Lung (tissue), 12 donors: ENCODE data around the gene GOLGA7B. TPM values are rescaled to one million over a fixed set of nuclear protein-coding genes. Genes with fewer than 3 reads are reported as not detected.

Experiments
- ATAC-seq: fragments of 200-7000 bp; cut with Tn5 transposase; one replicate; pipeline ENCODE4 v1.9.1; 2020; ENCODE audit warnings: moderate number of reproducible peaks; ENCODE audit not compliant: insufficient read depth, low FRiP score
- DNase-seq, 3 donors: peaks; one replicate each; pipeline ENCODE4 v3.0.0-alpha.2; 2013 to 2017
- H3K27ac ChIP-seq, 2 donors: one replicate each; pipeline ENCODE4 v1.5.1; 2013; ENCODE audit warnings: mild to moderate bottlenecking in 2 of 2, moderate library complexity in 2 of 2, control low read depth in 1 of 2, inconsistent platforms in 1 of 2, low read depth in 1 of 2, low read length in 1 of 2
- H3K27me3 ChIP-seq, 3 donors: one replicate each; pipeline ENCODE4 v1.5.1; 2013; ENCODE audit warnings: low read length in 2 of 3; ENCODE audit not compliant: control insufficient read depth in 3 of 3, insufficient read depth in 3 of 3
- H3K36me3 ChIP-seq, 4 donors: one replicate each; pipeline ENCODE4 v1.5.1; 2013; ENCODE audit warnings: low read length in 4 of 4, mild to moderate bottlenecking in 1 of 4, moderate library complexity in 1 of 4; ENCODE audit not compliant: control insufficient read depth in 4 of 4, insufficient read depth in 4 of 4
- H3K4me1 ChIP-seq, 5 donors: one replicate each; pipeline ENCODE4 v1.5.1; 2013; ENCODE audit warnings: low read length in 5 of 5, mild to moderate bottlenecking in 2 of 5, moderate library complexity in 1 of 5; ENCODE audit not compliant: control insufficient read depth in 5 of 5, insufficient read depth in 5 of 5
- H3K4me3 ChIP-seq: one replicate; pipeline ENCODE4 v1.5.1; 2013; ENCODE audit warnings: mild to moderate bottlenecking, control low read depth, moderate library complexity
- H3K9ac ChIP-seq, 2 donors: one replicate each; pipeline ENCODE4 v1.5.1; 2013; ENCODE audit warnings: low read length in 2 of 2, control low read depth in 1 of 2; ENCODE audit not compliant: insufficient read depth in 1 of 2
- H3K9me3 ChIP-seq, 4 donors: one replicate each; pipeline ENCODE4 v1.5.1; 2013; ENCODE audit warnings: low read length in 3 of 4, mild to moderate bottlenecking in 1 of 4, moderate library complexity in 1 of 4; ENCODE audit not compliant: control insufficient read depth in 4 of 4, insufficient read depth in 3 of 4
- CTCF ChIP-seq: IDR thresholded peaks from 2 replicates; pipeline ENCODE4 v1.5.1; 2012; ENCODE audit warnings: mild to moderate bottlenecking; ENCODE audit errors: control extremely low read depth, extremely low read depth
- WGBS, 2 donors: extraction: QIAGEN DNeasy Blood & Tissue Kit; methylation state at CpG; one replicate each; pipeline ENCODE4 v1.1.7; 2013; 5-methylcytosine and 5-hydroxymethylcytosine counted together
- polyA plus RNA-seq, 2 donors: library from polyadenylated mRNA; stranded (reverse); fragments of 200-250 nt; gene quantifications; one replicate each; pipeline ENCODE4 v1.2.1, GENCODE V29; 2013
- total RNA-seq, 2 donors: library from RNA; depleted of rRNA in 1 of 2; stranded (reverse); fragments of >200 nt in 1 of 2; gene quantifications; one replicate each; pipeline ENCODE4 v1.2.1, GENCODE V29; 2014 to 2021
- donor health status: control.
- donor health status: control.
- donor health status: Bipolar disorder and iron deficiency.
- donor health status: healthy.
- donor health status: DM: yes; HTN: yes; CAD: no.

GOLGA7B gene
- total and polyA plus RNA-seq, 4 donors = 0.23 to 1.2 (median 0.74) TPM

- Histone ChIP-seq H3K36me3 (no peaks in the 10 kb centered on the region), H3K27ac (no peak overlapping the region), H3K27me3 (peaks cover 0 to 7% (median 2%) of the 10 kb centered on the region in 3 donors), H3K4me1 (no peaks in the 10 kb centered on the region), H3K4me3 (no peak overlapping the region), H3K9me3 (no peaks in the 10 kb centered on the region), H3K9ac (no peak overlapping the region)
- ATAC-seq = no peak
- WGBS, 2 donors = 65 to 74% methylated on average over 3 of the region's 3 CpGs
- TF ChIP-seq CTCF = no peak
- no peak for DNase-seq
These were observed 37.7 kb upstream of the GOLGA7B start for GRCh38 chr10:97811958-97812357.

GRCh38 chr10:97812696-97813095 lies 36.9 kb upstream of the GOLGA7B start:
- H3K4me1 ChIP-seq = no peaks in the 10 kb centered on the region

GRCh38 chr10:97813311-97813710 lies 36.3 kb upstream of the GOLGA7B start:
- Histone ChIP-seq H3K4me1 (no peaks in the 10 kb centered on the region), H3K27ac (no peak overlapping the region), H3K27me3 (peaks cover 0 to 12% (median 5%) of the 10 kb centered on the region in 3 donors), H3K36me3 (no peaks in the 10 kb centered on the region), H3K9me3 (no peaks in the 10 kb centered on the region), H3K9ac (no peak overlapping the region), H3K4me3 (no peak overlapping the region)
- ATAC-seq = no peak
- no peak for TF ChIP-seq CTCF
- WGBS, 2 donors = 56 to 66% methylated on average over 3 of the region's 3 CpGs
- DNase-seq = no peak

More at GRCh38 chr10:97812696-97813095, 36.9 kb upstream of the GOLGA7B start:
- no peak for TF ChIP-seq CTCF
- 78 to 83% methylated on average over 8 of the region's 8 CpGs for WGBS, 2 donors
- DNase-seq = no peak
- ATAC-seq = no peak
- Histone ChIP-seq H3K4me3 (no peak overlapping the region), H3K9me3 (no peaks in the 10 kb centered on the region), H3K36me3 (no peaks in the 10 kb centered on the region), H3K27me3 (peaks cover 0 to 7% (median 2%) of the 10 kb centered on the region in 3 donors), H3K9ac (no peak overlapping the region), H3K27ac (no peak overlapping the region)

- WGBS, 2 donors = 88 to 91% methylated on average over 5 of the region's 5 CpGs
- Histone ChIP-seq H3K27ac (no peak overlapping the region), H3K27me3 (peaks cover 0 to 16% (median 5%) of the 10 kb centered on the region in 3 donors), H3K9ac (no peak overlapping the region), H3K36me3 (no peaks in the 10 kb centered on the region), H3K4me1 (no peaks in the 10 kb centered on the region), H3K9me3 (no peaks in the 10 kb centered on the region), H3K4me3 (no peak overlapping the region)
- no peak for TF ChIP-seq CTCF
- DNase-seq (no peak), ATAC-seq (no peak)
These were observed 34.6 kb upstream of the GOLGA7B start for GRCh38 chr10:97814996-97815395.
